ENCODE data around the gene NEB. TPM values are rescaled to one million over a fixed set of nuclear protein-coding genes. Genes with fewer than 3 reads are reported as not detected.

The NEB gene
- polyA plus RNA-seq, 4 donors: 0.36 to 16.1 (median 1.2) TPM

DNA sequence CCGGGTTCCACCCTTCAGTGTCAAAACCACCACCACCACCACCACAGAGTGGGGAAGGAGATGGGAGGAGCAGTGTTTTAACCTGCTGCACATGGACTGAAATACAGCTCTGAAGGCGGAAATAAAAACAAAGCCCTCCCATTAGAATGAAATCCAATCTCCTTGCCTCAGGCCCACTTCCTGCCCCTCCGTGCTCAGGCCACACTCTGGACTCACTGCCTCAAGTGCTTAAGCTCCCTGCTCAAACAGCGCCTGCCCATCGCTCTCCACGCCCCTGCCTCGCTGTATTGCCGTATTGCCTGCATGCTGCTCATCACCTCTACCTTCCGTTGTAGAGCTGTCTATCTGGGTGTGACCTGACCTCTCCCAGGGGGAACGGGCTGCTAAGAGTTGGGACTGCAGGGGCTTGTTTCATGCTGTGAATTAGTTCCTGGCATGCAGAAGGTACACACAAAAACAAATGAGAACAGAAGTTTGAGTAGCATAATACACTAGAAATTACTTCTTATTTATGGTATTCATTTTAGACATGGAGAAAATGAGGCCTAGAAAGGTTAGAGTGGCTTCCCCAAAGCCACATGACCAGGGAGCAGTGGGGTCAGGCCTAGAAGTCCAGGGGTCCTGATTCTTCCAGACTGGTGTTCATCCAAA is 31.6 kb upstream of the NEB start:
- FAIRE-seq (no peak), DNase-seq (no peak)
- peaks cover 0 to 17% (median 0%) of the 10 kb centered on the region in 3 donors for H3K36me3 ChIP-seq (ENCODE audit: control insufficient read depth in 3 of 3, insufficient read depth in 2 of 3, low read depth in 1 of 3, low read length in 3 of 3)
- no peak overlapping the region for H3K27ac ChIP-seq (ENCODE audit: low read depth in 1 of 3, low read length in 2 of 3)
- no peak overlapping the region for H3K4me3 ChIP-seq (ENCODE audit: low read depth in 1 of 3, low read length in 3 of 3)
- 82 to 92% (median 88%) methylated on average over 10 of the region's 10 CpGs for WGBS, 3 donors
- H3K27me3 ChIP-seq (ENCODE audit: control insufficient read depth in 3 of 3, insufficient read depth in 3 of 3, low read length in 3 of 3): no peaks in the 10 kb centered on the region
- H3K9me3 ChIP-seq (ENCODE audit: control insufficient read depth in 2 of 2, insufficient read depth in 1 of 2, low read depth in 1 of 2, low read length in 1 of 2): peaks cover 0 to 3% of the 10 kb centered on the region in 2 donors
- no peaks in the 10 kb centered on the region for H3K4me1 ChIP-seq (ENCODE audit: control insufficient read depth in 3 of 3, insufficient read depth in 2 of 3, low read depth in 1 of 3, low read length in 2 of 3)

DNA sequence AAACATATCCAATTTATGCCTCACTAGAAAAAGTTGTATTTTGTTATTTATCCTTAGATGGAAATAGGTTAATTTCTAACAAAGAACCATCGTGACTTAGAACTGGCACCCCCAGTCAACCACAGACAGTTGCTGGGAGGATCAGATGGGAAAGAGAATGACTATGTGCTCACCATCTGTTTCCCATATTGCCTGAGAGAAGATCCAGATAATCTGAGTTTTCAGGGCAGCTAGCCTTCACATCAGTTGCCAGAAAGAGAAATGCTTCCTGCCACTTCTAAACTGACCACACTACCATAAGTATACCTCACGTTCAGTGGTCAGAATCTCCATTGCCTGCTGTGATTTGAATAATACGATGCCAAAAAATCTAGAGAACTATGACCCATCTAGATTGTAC is 28.4 kb upstream of the NEB start:
- H3K27me3 ChIP-seq (ENCODE audit: control insufficient read depth in 3 of 3, insufficient read depth in 3 of 3, low read length in 3 of 3): no peaks in the 10 kb centered on the region
- peaks cover 0 to 14% (median 0%) of the 10 kb centered on the region in 3 donors for H3K36me3 ChIP-seq (ENCODE audit: control insufficient read depth in 3 of 3, insufficient read depth in 2 of 3, low read depth in 1 of 3, low read length in 3 of 3)
- H3K9me3 ChIP-seq (ENCODE audit: control insufficient read depth in 2 of 2, insufficient read depth in 1 of 2, low read depth in 1 of 2, low read length in 1 of 2): no peaks in the 10 kb centered on the region
- DNase-seq (no peak), FAIRE-seq (no peak)
- H3K27ac ChIP-seq (ENCODE audit: low read depth in 1 of 3, low read length in 2 of 3): no peak overlapping the region
- no peak overlapping the region for H3K4me3 ChIP-seq (ENCODE audit: low read depth in 1 of 3, low read length in 3 of 3)
- 55 to 61% (median 57%) methylated on average over 3 of the region's 3 CpGs for WGBS, 3 donors
- H3K4me1 ChIP-seq (ENCODE audit: control insufficient read depth in 3 of 3, insufficient read depth in 2 of 3, low read depth in 1 of 3, low read length in 2 of 3): no peaks in the 10 kb centered on the region

DNA sequence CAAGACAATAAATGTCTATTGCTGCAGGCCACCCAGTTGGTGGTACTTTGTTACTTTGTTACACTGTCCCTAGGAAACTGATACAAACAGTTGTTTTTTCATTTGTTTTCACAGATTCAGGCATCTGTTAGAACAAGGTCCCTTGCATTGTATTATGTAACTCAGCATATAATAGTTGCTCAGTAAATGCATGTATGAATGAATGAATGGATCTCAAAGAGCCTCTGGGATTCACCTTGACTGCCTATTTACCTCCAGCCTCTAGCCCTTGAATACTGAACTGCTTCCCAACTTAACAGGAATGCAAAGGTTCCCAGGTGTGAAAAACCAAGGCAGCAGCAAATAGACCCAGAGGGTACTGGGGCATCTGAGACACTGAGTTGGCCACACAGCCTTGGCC is 27.4 kb upstream of the NEB start:
- FAIRE-seq: no peak
- H3K27ac ChIP-seq (ENCODE audit: low read depth in 1 of 3, low read length in 2 of 3): no peak overlapping the region

DNA sequence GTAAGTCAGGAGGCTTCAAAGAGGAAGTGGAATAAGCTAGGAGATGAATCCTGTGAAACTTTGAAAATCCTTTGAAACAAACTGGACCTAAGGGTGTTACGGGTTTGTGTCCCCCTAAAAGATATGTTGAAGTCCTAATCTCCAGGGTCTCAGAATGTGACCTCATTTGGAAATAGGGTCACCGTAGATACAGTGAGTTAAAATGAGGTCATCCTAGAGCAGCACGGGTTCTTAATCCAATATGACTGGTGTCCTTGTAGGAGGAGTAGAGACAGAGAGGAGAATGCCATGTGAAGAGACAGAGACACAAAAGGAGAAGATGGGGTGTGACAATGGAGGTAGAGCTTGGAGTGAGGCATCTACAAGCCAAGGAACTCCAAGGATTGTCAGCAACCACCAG is 26.9 kb upstream of the NEB start:
- FAIRE-seq (no peak), DNase-seq (no peak)
- Histone ChIP-seq H3K27me3 (ENCODE audit: control insufficient read depth in 3 of 3, insufficient read depth in 3 of 3, low read length in 3 of 3) (no peaks in the 10 kb centered on the region), H3K4me1 (ENCODE audit: control insufficient read depth in 3 of 3, insufficient read depth in 2 of 3, low read depth in 1 of 3, low read length in 2 of 3) (no peaks in the 10 kb centered on the region), H3K4me3 (ENCODE audit: low read depth in 1 of 3, low read length in 3 of 3) (no peak overlapping the region), H3K36me3 (ENCODE audit: control insufficient read depth in 3 of 3, insufficient read depth in 2 of 3, low read depth in 1 of 3, low read length in 3 of 3) (peaks cover 0 to 7% (median 0%) of the 10 kb centered on the region in 3 donors), H3K9me3 (ENCODE audit: control insufficient read depth in 2 of 2, insufficient read depth in 1 of 2, low read depth in 1 of 2, low read length in 1 of 2) (no peaks in the 10 kb centered on the region), H3K27ac (ENCODE audit: low read depth in 1 of 3, low read length in 2 of 3) (no peak overlapping the region)
- 86 to 92% (median 87%) methylated on average over 3 of the region's 3 CpGs for WGBS, 3 donors

More for the DNA sequence above, 27.4 kb upstream of the NEB start:
- peaks cover 0 to 10% (median 0%) of the 10 kb centered on the region in 3 donors for H3K36me3 ChIP-seq (ENCODE audit: control insufficient read depth in 3 of 3, insufficient read depth in 2 of 3, low read depth in 1 of 3, low read length in 3 of 3)
- H3K27me3 ChIP-seq (ENCODE audit: control insufficient read depth in 3 of 3, insufficient read depth in 3 of 3, low read length in 3 of 3): no peaks in the 10 kb centered on the region
- no peak overlapping the region for H3K4me3 ChIP-seq (ENCODE audit: low read depth in 1 of 3, low read length in 3 of 3)
- DNase-seq: no peak
- H3K4me1 ChIP-seq (ENCODE audit: control insufficient read depth in 3 of 3, insufficient read depth in 2 of 3, low read depth in 1 of 3, low read length in 2 of 3): no peaks in the 10 kb centered on the region
- no peaks in the 10 kb centered on the region for H3K9me3 ChIP-seq (ENCODE audit: control insufficient read depth in 2 of 2, insufficient read depth in 1 of 2, low read depth in 1 of 2, low read length in 1 of 2)

DNA sequence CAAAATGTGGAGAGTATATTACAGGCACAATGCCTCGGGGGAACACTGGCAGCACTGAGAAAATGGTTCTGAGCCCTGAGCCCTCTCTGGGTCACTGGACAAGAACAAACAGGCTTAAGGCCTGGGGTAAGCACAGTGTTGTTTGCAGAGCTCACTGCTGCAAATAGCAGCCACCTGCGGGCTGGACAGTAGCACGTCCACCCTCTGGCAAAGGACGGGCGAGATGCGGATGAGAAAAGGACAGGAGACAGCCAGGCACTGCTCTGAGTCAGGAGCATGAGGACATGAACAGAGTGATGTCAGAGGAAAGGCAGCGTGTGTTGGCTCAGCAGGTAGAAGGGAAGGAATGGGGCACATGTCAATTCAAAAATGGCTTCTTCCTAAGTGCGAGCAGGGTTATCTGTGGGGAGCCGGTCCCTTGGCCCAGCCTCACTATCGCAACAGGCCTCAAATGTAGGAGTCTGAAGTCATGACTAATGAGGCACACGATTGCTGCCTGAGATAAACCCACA is 25.9 kb upstream of the NEB start:
- Histone ChIP-seq H3K4me3 (ENCODE audit: low read depth in 1 of 3, low read length in 3 of 3) (no peak overlapping the region), H3K36me3 (ENCODE audit: control insufficient read depth in 3 of 3, insufficient read depth in 2 of 3, low read depth in 1 of 3, low read length in 3 of 3) (peaks cover 0 to 5% (median 0%) of the 10 kb centered on the region in 3 donors), H3K9me3 (ENCODE audit: control insufficient read depth in 2 of 2, insufficient read depth in 1 of 2, low read depth in 1 of 2, low read length in 1 of 2) (no peaks in the 10 kb centered on the region), H3K4me1 (ENCODE audit: control insufficient read depth in 3 of 3, insufficient read depth in 2 of 3, low read depth in 1 of 3, low read length in 2 of 3) (no peaks in the 10 kb centered on the region), H3K27ac (ENCODE audit: low read depth in 1 of 3, low read length in 2 of 3) (no peak overlapping the region), H3K27me3 (ENCODE audit: control insufficient read depth in 3 of 3, insufficient read depth in 3 of 3, low read length in 3 of 3) (no peaks in the 10 kb centered on the region)
- no peak for DNase-seq
- 91 to 96% (median 92%) methylated on average over 11 of the region's 11 CpGs for WGBS, 3 donors
- no peak for FAIRE-seq

DNA sequence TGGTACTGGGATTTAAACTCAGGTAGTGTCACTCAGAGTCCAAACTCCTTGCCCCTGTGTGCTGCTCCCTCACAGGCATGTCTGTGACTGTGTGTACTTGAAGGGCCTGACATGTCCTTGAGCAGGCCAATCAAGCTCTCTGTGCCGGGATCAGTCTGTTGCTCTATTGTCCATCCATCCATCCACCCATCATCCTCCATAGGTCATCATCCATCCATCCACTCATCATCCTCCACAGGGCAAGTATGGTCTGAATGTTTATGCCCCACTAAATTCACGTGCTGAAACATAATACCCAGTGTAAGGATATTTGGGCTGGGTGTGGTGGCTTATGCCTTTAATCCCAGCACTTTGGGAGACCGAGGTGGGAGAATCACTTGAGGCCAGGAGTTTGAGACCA is 24.5 kb upstream of the NEB start:
- H3K4me1 ChIP-seq (ENCODE audit: control insufficient read depth in 3 of 3, insufficient read depth in 2 of 3, low read depth in 1 of 3, low read length in 2 of 3): no peaks in the 10 kb centered on the region
- 84 to 89% (median 86%) methylated on average over 3 of the region's 3 CpGs for WGBS, 3 donors
- no peaks in the 10 kb centered on the region for H3K27me3 ChIP-seq (ENCODE audit: control insufficient read depth in 3 of 3, insufficient read depth in 3 of 3, low read length in 3 of 3)
- FAIRE-seq (no peak), DNase-seq (no peak)
- no peak overlapping the region for H3K4me3 ChIP-seq (ENCODE audit: low read depth in 1 of 3, low read length in 3 of 3)
- H3K9me3 ChIP-seq (ENCODE audit: control insufficient read depth in 2 of 2, insufficient read depth in 1 of 2, low read depth in 1 of 2, low read length in 1 of 2): no peaks in the 10 kb centered on the region
- H3K36me3 ChIP-seq (ENCODE audit: control insufficient read depth in 3 of 3, insufficient read depth in 2 of 3, low read depth in 1 of 3, low read length in 3 of 3): peaks cover 0 to 3% (median 0%) of the 10 kb centered on the region in 3 donors
- H3K27ac ChIP-seq (ENCODE audit: low read depth in 1 of 3, low read length in 2 of 3): no peak overlapping the region

DNA sequence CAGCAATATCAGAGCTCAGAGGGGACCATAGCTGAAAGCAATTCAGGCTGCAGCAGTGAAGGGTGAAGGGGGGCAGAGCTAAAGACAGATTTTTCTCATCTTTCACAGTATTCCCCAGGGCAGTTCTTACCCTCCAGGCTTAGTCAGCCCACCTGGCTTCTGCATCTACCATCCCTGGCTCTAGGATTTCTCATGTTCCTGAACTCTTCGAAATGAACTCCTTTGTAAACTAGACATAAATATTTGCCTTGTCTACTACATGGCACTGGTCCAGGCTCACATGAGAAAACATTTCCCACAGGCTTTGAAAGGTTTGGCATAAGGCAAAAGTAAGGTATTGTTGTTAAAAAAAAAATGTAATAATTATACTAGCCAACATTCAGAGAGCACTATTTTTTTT is 23.6 kb upstream of the NEB start:
- FAIRE-seq (no peak), DNase-seq (no peak)
- Histone ChIP-seq H3K9me3 (ENCODE audit: control insufficient read depth in 2 of 2, insufficient read depth in 1 of 2, low read depth in 1 of 2, low read length in 1 of 2) (no peaks in the 10 kb centered on the region), H3K4me1 (ENCODE audit: control insufficient read depth in 3 of 3, insufficient read depth in 2 of 3, low read depth in 1 of 3, low read length in 2 of 3) (no peaks in the 10 kb centered on the region), H3K36me3 (ENCODE audit: control insufficient read depth in 3 of 3, insufficient read depth in 2 of 3, low read depth in 1 of 3, low read length in 3 of 3) (peaks cover 0 to 2% (median 0%) of the 10 kb centered on the region in 3 donors), H3K4me3 (ENCODE audit: low read depth in 1 of 3, low read length in 3 of 3) (no peak overlapping the region), H3K27ac (ENCODE audit: low read depth in 1 of 3, low read length in 2 of 3) (no peak overlapping the region), H3K27me3 (ENCODE audit: control insufficient read depth in 3 of 3, insufficient read depth in 3 of 3, low read length in 3 of 3) (no peaks in the 10 kb centered on the region)
- 25 to 42% (median 40%) methylated on average over 1 of the region's 1 CpG for WGBS, 3 donors

DNA sequence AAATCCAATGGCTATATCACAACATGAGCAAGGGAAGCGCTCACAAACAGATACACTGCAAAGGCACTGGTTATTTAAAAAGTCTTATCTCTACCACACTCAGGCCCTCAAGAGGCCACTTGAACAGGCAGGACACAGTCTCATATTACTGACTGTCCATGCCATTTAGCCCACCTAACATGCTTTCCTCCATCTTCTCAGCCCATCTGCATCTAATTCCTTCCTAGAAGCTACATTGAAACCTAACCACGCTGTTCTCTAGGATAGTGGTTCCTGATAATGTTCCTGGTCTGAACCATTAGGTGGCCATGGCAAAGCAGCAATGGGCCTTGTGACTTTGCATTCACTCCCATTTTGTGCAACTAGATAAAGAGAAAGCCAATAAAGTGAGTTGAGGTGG is 22.5 kb upstream of the NEB start:
- no peak for DNase-seq
- Histone ChIP-seq H3K27me3 (ENCODE audit: control insufficient read depth in 3 of 3, insufficient read depth in 3 of 3, low read length in 3 of 3) (no peaks in the 10 kb centered on the region), H3K9me3 (ENCODE audit: control insufficient read depth in 2 of 2, insufficient read depth in 1 of 2, low read depth in 1 of 2, low read length in 1 of 2) (no peaks in the 10 kb centered on the region), H3K27ac (ENCODE audit: low read depth in 1 of 3, low read length in 2 of 3) (no peak overlapping the region), H3K36me3 (ENCODE audit: control insufficient read depth in 3 of 3, insufficient read depth in 2 of 3, low read depth in 1 of 3, low read length in 3 of 3) (peaks cover 0 to under 1% (median 0%) of the 10 kb centered on the region in 3 donors), H3K4me3 (ENCODE audit: low read depth in 1 of 3, low read length in 3 of 3) (no peak overlapping the region), H3K4me1 (ENCODE audit: control insufficient read depth in 3 of 3, insufficient read depth in 2 of 3, low read depth in 1 of 3, low read length in 2 of 3) (no peaks in the 10 kb centered on the region)
- FAIRE-seq: no peak
- 93 to 97% (median 94%) methylated on average over 2 of the region's 2 CpGs for WGBS, 3 donors
